ENCODE data around the gene ANXA9. TPM values are rescaled to one million over a fixed set of nuclear protein-coding genes. Genes with fewer than 3 reads are reported as not detected.

Gene ANXA9
- total RNA-seq, 1 experiment from 2014 or later: not detected

GRCh38 chr1:150961756-150962155 is 20.3 kb upstream of the ANXA9 start:
- POLR2A ChIA-PET (ENCODE audit: low non-redundant PET): no interaction called here
- Histone ChIP-seq H3K4me3 (ENCODE audit: low read depth, low read length, poor library complexity, severe bottlenecking) (no peak overlapping the region), H3K27ac (ENCODE audit: low read depth, low read length, poor library complexity, severe bottlenecking) (no peak overlapping the region), H3K9me3 (ENCODE audit: low read depth, low read length, poor library complexity, severe bottlenecking) (no peaks in the 10 kb centered on the region), H3K4me1 (ENCODE audit: insufficient read depth, low read length, poor library complexity, severe bottlenecking) (no peaks in the 10 kb centered on the region), H3K36me3 (ENCODE audit: insufficient read depth, low read length, poor library complexity, severe bottlenecking) (peaks cover 85% of the 10 kb centered on the region), H3K27me3 (replicated peaks; ENCODE audit: insufficient read depth, low read depth, low read length, poor library complexity) (no peaks in the 10 kb centered on the region)
- CTCF ChIA-PET: no interaction called here
- intact Hi-C loops (cut with micrococcal nuclease; ENCODE audit: unreplicated experiment): no loop called here
- BruUV-seq (replicated peaks): no TSS peak
- no peak for DNase-seq (ENCODE audit: low spot score)
- no peak for TF ChIP-seq EZH2 (IDR thresholded peaks at IDR 0.05; ENCODE audit: borderline replicate concordance, low read depth, low read length, poor library complexity, severe bottlenecking)
- TF ChIP-seq, protein P1, sequence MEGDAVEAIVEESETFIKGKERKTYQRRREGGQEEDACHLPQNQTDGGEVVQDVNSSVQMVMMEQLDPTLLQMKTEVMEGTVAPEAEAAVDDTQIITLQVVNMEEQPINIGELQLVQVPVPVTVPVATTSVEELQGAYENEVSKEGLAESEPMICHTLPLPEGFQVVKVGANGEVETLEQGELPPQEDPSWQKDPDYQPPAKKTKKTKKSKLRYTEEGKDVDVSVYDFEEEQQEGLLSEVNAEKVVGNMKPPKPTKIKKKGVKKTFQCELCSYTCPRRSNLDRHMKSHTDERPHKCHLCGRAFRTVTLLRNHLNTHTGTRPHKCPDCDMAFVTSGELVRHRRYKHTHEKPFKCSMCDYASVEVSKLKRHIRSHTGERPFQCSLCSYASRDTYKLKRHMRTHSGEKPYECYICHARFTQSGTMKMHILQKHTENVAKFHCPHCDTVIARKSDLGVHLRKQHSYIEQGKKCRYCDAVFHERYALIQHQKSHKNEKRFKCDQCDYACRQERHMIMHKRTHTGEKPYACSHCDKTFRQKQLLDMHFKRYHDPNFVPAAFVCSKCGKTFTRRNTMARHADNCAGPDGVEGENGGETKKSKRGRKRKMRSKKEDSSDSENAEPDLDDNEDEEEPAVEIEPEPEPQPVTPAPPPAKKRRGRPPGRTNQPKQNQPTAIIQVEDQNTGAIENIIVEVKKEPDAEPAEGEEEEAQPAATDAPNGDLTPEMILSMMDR (conservative IDR thresholded peaks at IDR 0.05; ENCODE audit: low read depth, low read length): no peak

GRCh38 chr1:150963321-150964163 is 18.6 kb upstream of the ANXA9 start:
- no peak overlapping the region for H3K27ac ChIP-seq (ENCODE audit: low read depth, low read length, poor library complexity, severe bottlenecking)
- DNase-seq (ENCODE audit: low spot score): no peak
- H3K4me3 ChIP-seq (ENCODE audit: low read depth, low read length, poor library complexity, severe bottlenecking): no peak overlapping the region
- CTCF ChIA-PET: interaction anchor here (0.5 kb wide), 1 partner anchor 43 kb away, joined by 17 read pairs; no protein-coding TSS in a partner anchor
- no peak for TF ChIP-seq EZH2 (IDR thresholded peaks at IDR 0.05; ENCODE audit: borderline replicate concordance, low read depth, low read length, poor library complexity, severe bottlenecking)
- TF ChIP-seq, protein P1 (conservative IDR thresholded peaks at IDR 0.05; ENCODE audit: low read depth, low read length): no peak
- H3K9me3 ChIP-seq (ENCODE audit: low read depth, low read length, poor library complexity, severe bottlenecking): no peaks in the 10 kb centered on the region
- POLR2A ChIA-PET (ENCODE audit: low non-redundant PET): no interaction called here
- intact Hi-C loops (cut with micrococcal nuclease; ENCODE audit: unreplicated experiment): no loop called here
- H3K27me3 ChIP-seq (replicated peaks; ENCODE audit: insufficient read depth, low read depth, low read length, poor library complexity): no peaks in the 10 kb centered on the region
- no peaks in the 10 kb centered on the region for H3K4me1 ChIP-seq (ENCODE audit: insufficient read depth, low read length, poor library complexity, severe bottlenecking)
- BruUV-seq (replicated peaks): TSS peak; percentile 14
- peaks cover 97% of the 10 kb centered on the region for H3K36me3 ChIP-seq (ENCODE audit: insufficient read depth, low read length, poor library complexity, severe bottlenecking)

- POLR2A ChIA-PET (ENCODE audit: low non-redundant PET): no interaction called here
- intact Hi-C loops (cut with micrococcal nuclease; ENCODE audit: unreplicated experiment): no loop called here
- CTCF ChIA-PET: interaction anchor here (0.5 kb wide), 1 partner anchor 43 kb away, joined by 17 read pairs; no protein-coding TSS in a partner anchor
- BruUV-seq (replicated peaks): no TSS peak
- H3K36me3 ChIP-seq (ENCODE audit: insufficient read depth, low read length, poor library complexity, severe bottlenecking): peaks cover 97% of the 10 kb centered on the region
- no peak for TF ChIP-seq EZH2 (IDR thresholded peaks at IDR 0.05; ENCODE audit: borderline replicate concordance, low read depth, low read length, poor library complexity, severe bottlenecking)
- TF ChIP-seq, protein P1 (conservative IDR thresholded peaks at IDR 0.05; ENCODE audit: low read depth, low read length): no peak
- H3K4me3 ChIP-seq (ENCODE audit: low read depth, low read length, poor library complexity, severe bottlenecking): no peak overlapping the region
- no peaks in the 10 kb centered on the region for H3K4me1 ChIP-seq (ENCODE audit: insufficient read depth, low read length, poor library complexity, severe bottlenecking)
- H3K27me3 ChIP-seq (replicated peaks; ENCODE audit: insufficient read depth, low read depth, low read length, poor library complexity): no peaks in the 10 kb centered on the region
- no peak overlapping the region for H3K27ac ChIP-seq (ENCODE audit: low read depth, low read length, poor library complexity, severe bottlenecking)
- no peak for DNase-seq (ENCODE audit: low spot score)
- H3K9me3 ChIP-seq (ENCODE audit: low read depth, low read length, poor library complexity, severe bottlenecking): no peaks in the 10 kb centered on the region
Observed at GRCh38 chr1:150964164-150964489, 18.0 kb upstream of the ANXA9 start.

All from A673 (cell line).